ENCODE data around the gene SUGP1.
A peak's percentile ranks its signal among the peaks of the same experiment; 100 is the strongest.

Gene SUGP1

DNA sequence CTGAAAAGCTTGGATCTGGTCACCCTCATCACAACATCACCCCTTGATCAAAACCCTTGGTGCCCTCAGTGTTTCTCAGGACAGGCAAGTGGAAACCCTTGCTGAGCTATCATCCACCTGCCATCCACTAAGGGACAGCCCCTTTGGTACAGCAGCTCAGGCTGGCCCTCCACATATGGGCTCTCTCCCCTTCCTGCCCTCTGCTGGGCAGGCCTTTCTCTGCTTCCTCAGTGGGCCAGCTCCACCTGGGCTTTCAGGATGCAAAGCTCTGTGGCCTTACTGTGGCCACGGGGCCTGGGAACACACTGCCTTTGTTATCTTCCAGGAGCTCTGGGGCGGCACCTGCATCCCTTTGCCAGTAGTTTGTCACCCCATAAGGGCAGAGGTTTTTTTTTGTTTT is 4.9 kb downstream of the SUGP1 start:
- peaks cover 44% of the 10 kb centered on the region for H3K36me3 ChIP-seq (ENCODE audit: insufficient read depth, low read length)
- no peak overlapping the region for H3K4me3 ChIP-seq (ENCODE audit: low read depth in 1 of 2, low read length in 2 of 2)
- H3K9me3 ChIP-seq (ENCODE audit: insufficient read depth, low read length, severe bottlenecking), result no peaks in the 10 kb centered on the region
- no peak overlapping the region for H3K4me2 ChIP-seq (ENCODE audit: insufficient read depth, low read length)
- H3K9ac ChIP-seq (ENCODE audit: low read depth, low read length), result no peak overlapping the region
- H4K20me1 ChIP-seq (ENCODE audit: insufficient read depth, low read length), result peaks cover 7% of the 10 kb centered on the region; the same call in 1 of the 2 replicates
- H3K79me2 ChIP-seq (ENCODE audit: insufficient read depth, low read length), result peaks cover 47% of the 10 kb centered on the region
- H3K4me1 ChIP-seq (ENCODE audit: insufficient read depth, low read length), result peaks cover 18% of the 10 kb centered on the region
- no peak for TF ChIP-seq EZH2 (IDR thresholded peaks at IDR 0.05; ENCODE audit: borderline replicate concordance, low read depth, low read length, severe bottlenecking)
- TF ChIP-seq, protein P1, sequence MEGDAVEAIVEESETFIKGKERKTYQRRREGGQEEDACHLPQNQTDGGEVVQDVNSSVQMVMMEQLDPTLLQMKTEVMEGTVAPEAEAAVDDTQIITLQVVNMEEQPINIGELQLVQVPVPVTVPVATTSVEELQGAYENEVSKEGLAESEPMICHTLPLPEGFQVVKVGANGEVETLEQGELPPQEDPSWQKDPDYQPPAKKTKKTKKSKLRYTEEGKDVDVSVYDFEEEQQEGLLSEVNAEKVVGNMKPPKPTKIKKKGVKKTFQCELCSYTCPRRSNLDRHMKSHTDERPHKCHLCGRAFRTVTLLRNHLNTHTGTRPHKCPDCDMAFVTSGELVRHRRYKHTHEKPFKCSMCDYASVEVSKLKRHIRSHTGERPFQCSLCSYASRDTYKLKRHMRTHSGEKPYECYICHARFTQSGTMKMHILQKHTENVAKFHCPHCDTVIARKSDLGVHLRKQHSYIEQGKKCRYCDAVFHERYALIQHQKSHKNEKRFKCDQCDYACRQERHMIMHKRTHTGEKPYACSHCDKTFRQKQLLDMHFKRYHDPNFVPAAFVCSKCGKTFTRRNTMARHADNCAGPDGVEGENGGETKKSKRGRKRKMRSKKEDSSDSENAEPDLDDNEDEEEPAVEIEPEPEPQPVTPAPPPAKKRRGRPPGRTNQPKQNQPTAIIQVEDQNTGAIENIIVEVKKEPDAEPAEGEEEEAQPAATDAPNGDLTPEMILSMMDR (IDR thresholded peaks at IDR 0.05; ENCODE audit: borderline replicate concordance, extremely low read depth, low read length, poor library complexity, severe bottlenecking), result peak; percentile 3
- H3K27me3 ChIP-seq (ENCODE audit: insufficient read depth, low read length, poor library complexity), result no peaks in the 10 kb centered on the region
- DNase-seq, result no peak
- no peak overlapping the region for H2AFZ ChIP-seq (ENCODE audit: low read depth, low read length)
- H3K27ac ChIP-seq (ENCODE audit: low read length), result no peak overlapping the region
- no peak for ATAC-seq (ENCODE audit: insufficient read depth, low read depth)

DNA sequence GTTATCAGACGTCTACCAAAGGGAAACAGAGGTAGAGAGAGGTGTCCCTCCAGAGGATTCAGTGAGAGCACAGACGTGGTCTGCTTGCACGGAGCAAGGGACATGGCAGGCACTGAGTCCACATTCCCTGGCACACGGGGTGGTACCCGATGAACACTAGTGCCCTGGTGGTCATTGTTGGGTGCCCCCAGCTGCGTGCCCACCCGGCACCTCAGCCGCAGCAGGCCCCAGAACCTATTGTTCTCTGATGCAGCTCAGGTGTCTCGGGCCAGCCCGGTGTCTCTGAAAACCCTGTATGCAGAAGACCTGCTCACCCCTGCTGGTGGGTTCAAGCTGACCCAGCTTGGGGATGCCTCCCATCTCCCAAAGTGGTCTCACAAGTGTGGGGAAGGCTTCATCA is 11.9 kb downstream of the SUGP1 start:
- Histone ChIP-seq H2AFZ (ENCODE audit: low read depth, low read length) (no peak overlapping the region), H3K9ac (ENCODE audit: low read depth, low read length) (no peak overlapping the region), H3K79me2 (ENCODE audit: insufficient read depth, low read length) (peaks cover 8% of the 10 kb centered on the region; the same call in 1 of the 2 replicates), H3K36me3 (ENCODE audit: insufficient read depth, low read length) (peaks cover 70% of the 10 kb centered on the region), H3K4me1 (ENCODE audit: insufficient read depth, low read length) (no peaks in the 10 kb centered on the region), H3K4me2 (ENCODE audit: insufficient read depth, low read length) (no peak overlapping the region), H3K4me3 (ENCODE audit: low read depth in 1 of 2, low read length in 2 of 2) (no peak overlapping the region), H3K27me3 (ENCODE audit: insufficient read depth, low read length, poor library complexity) (no peaks in the 10 kb centered on the region), H3K9me3 (ENCODE audit: insufficient read depth, low read length, severe bottlenecking) (no peaks in the 10 kb centered on the region), H4K20me1 (ENCODE audit: insufficient read depth, low read length) (0 out of 2 replicates have a peak, but pooled peaks cover 11% of the 10 kb centered on the region), H3K27ac (ENCODE audit: low read length) (no peak overlapping the region)
- TF ChIP-seq EZH2 (IDR thresholded peaks at IDR 0.05; ENCODE audit: borderline replicate concordance, low read depth, low read length, severe bottlenecking), result no peak
- TF ChIP-seq, protein P1 (IDR thresholded peaks at IDR 0.05; ENCODE audit: borderline replicate concordance, extremely low read depth, low read length, poor library complexity, severe bottlenecking), result no peak
- ATAC-seq (ENCODE audit: insufficient read depth, low read depth) (no peak), DNase-seq (no peak)

DNA sequence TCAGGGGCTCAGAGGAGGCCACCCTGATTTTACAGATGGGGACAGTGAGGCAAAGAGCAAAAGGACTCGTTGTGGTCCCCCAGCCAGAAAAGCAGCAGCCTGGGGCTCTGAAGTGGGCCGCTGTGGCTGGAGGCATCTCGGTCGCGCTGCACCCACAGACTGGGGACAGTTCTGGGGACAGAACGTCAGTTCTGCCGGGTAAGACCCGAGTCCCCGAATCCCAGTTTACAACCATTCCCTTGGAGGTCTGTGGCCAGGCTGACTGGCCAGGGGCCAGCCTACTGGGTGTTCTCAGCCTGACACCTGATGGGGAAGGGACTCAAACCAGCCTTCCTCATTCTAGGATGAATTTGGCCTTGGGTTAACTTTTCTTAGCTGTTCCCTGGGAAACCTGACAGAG is 14.1 kb downstream of the SUGP1 start:
- no peak overlapping the region for H3K4me3 ChIP-seq (ENCODE audit: low read depth in 1 of 2, low read length in 2 of 2)
- H3K9ac ChIP-seq (ENCODE audit: low read depth, low read length), result no peak overlapping the region
- H3K4me2 ChIP-seq (ENCODE audit: insufficient read depth, low read length), result no peak overlapping the region
- H3K27ac ChIP-seq (ENCODE audit: low read length), result no peak overlapping the region
- ATAC-seq (ENCODE audit: insufficient read depth, low read depth), result no peak
- peaks cover 82% of the 10 kb centered on the region for H3K36me3 ChIP-seq (ENCODE audit: insufficient read depth, low read length)
- TF ChIP-seq, protein P1 (IDR thresholded peaks at IDR 0.05; ENCODE audit: borderline replicate concordance, extremely low read depth, low read length, poor library complexity, severe bottlenecking), result no peak
- no peak for TF ChIP-seq EZH2 (IDR thresholded peaks at IDR 0.05; ENCODE audit: borderline replicate concordance, low read depth, low read length, severe bottlenecking)
- H3K9me3 ChIP-seq (ENCODE audit: insufficient read depth, low read length, severe bottlenecking), result no peaks in the 10 kb centered on the region
- no peaks in the 10 kb centered on the region for H3K27me3 ChIP-seq (ENCODE audit: insufficient read depth, low read length, poor library complexity)
- no peak for DNase-seq
- no peaks in the 10 kb centered on the region for H3K4me1 ChIP-seq (ENCODE audit: insufficient read depth, low read length)
- H4K20me1 ChIP-seq (ENCODE audit: insufficient read depth, low read length), result 0 out of 2 replicates have a peak, but pooled peaks cover 11% of the 10 kb centered on the region
- peaks cover 3% of the 10 kb centered on the region; the same call in 1 of the 2 replicates for H3K79me2 ChIP-seq (ENCODE audit: insufficient read depth, low read length)
- H2AFZ ChIP-seq (ENCODE audit: low read depth, low read length), result no peak overlapping the region

All from DND-41 (cell line).